Pancreas (tissue), 10 donors: ENCODE results near the gene YPEL5. TPM values are rescaled to one million over a fixed set of nuclear protein-coding genes. Genes with fewer than 3 reads are reported as not detected.

Experiments used
- ATAC-seq, 4 donors: fragments of 200-7000 bp; cut with Tn5 transposase; one replicate each; pipeline versions ENCODE4 v1.8.0 to v1.9.1; 2020; ENCODE audit warnings: mild to moderate bottlenecking in 4 of 4, moderate library complexity in 4 of 4
- DNase-seq, 6 donors: peaks; one replicate each; pipeline ENCODE4 v3.0.0-alpha.2; 2020
- FAIRE-seq: peaks from 2 replicates; lab custom pipeline; 2012; peaks lifted over from hg19 to GRCh38; lab: Jason Lieb, UNC
- H3K27ac ChIP-seq, 4 donors: fragments of 200-600 bp; sonication (generic); 1 replicate in 3 of 4; 2 replicates in 1 of 4; pipeline versions ENCODE4 v1.5.0 to v1.8.0; 2020
- H3K27me3 ChIP-seq, 4 donors: fragments of 200-600 bp; one replicate each; pipeline ENCODE4 v1.8.0; 2021
- H3K36me3 ChIP-seq, 3 donors: fragments of 200-600 bp; sonication (generic) in 1 of 3; one replicate each; pipeline versions ENCODE4 v1.5.0 to v1.8.0; 2020 to 2021
- H3K4me1 ChIP-seq, 3 donors: fragments of 200-600 bp; one replicate each; pipeline ENCODE4 v1.8.0; 2021
- H3K4me3 ChIP-seq, 4 donors: fragments of 200-600 bp; sonication (generic) in 2 of 4; one replicate each; pipeline versions ENCODE4 v1.5.0 to v1.8.0; 2020 to 2021
- H3K9me3 ChIP-seq, 4 donors: fragments of 200-600 bp; one replicate each; pipeline ENCODE4 v1.8.0; 2021
- CTCF ChIP-seq, 4 donors: fragments of 200-600 bp; sonication (generic) in 3 of 4; IDR thresholded peaks; one replicate each; pipeline versions ENCODE4 v1.5.0 to v1.8.0; 2021; ENCODE audit warnings: antibody characterized with exemption in 4 of 4
- WGBS, 2 donors: extraction: QIAGEN DNeasy Blood & Tissue Kit; methylation state at CpG; one replicate each; pipeline ENCODE4 v1.1.7; 2013; 5-methylcytosine and 5-hydroxymethylcytosine counted together
- intact Hi-C, 3 donors: fragments of 100-400 bp; cut with DNase I; formaldehyde crosslinking; loops; one replicate each; pipeline versions ENCODE4 v1.11.1 to v1.14.2; 2022
- polyA plus RNA-seq, 2 donors: library from polyadenylated mRNA; stranded (reverse); fragments of 200-250 nt; gene quantifications; one replicate each; pipeline ENCODE4 v1.2.3, GENCODE V29; 2013
- total RNA-seq, 6 donors: library from RNA; stranded (reverse); fragmentation: NEBNext Ultra II Directional in 4 of 6; extraction: Animal tissue kit (Norgen Biotek cat#: 25700) in 4 of 6; gene quantifications; one replicate each; pipeline versions ENCODE4 v1.2.1 to v1.2.4, GENCODE V29; 2021 to 2023
- donor health status: healthy with polysubstance abuse.
- donor health status: DM: no; HTN: no; CAD: no; lungs with moderate emphysema.
- donor health status: DM: no; HTN: no; CAD: no.
- donor health status: control.
- donor health status: control.
- donor health status: Bipolar disorder and iron deficiency.
- donor health status: DM: yes; HTN: yes; CAD: no.
- donor health status: DM: no; HTN: no; CAD: no.
- donor health status: DM: no; HTN: no; CAD: no.
- donor health status: DM: yes; HTN: yes; CAD: no.

The YPEL5 gene
- total and polyA plus RNA-seq, 8 donors: 20.6 to 53.2 (median 27.1) TPM

GRCh38 chr2:30155889-30156658 lies 9.3 kb downstream of the YPEL5 start:
- Histone ChIP-seq H3K4me1 (peaks cover 5 to 36% (median 27%) of the 10 kb centered on the region in 3 donors), H3K9me3 (no peaks in the 10 kb centered on the region), H3K27ac (peak overlapping the region in 2 of 4 donors; percentile 6 to 48), H3K36me3 (peaks cover 3 to 29% (median 12%) of the 10 kb centered on the region in 3 donors), H3K4me3 (no peak overlapping the region), H3K27me3 (no peaks in the 10 kb centered on the region)
- no peak for TF ChIP-seq CTCF (IDR thresholded peaks at IDR 0.05)
- intact Hi-C loops: no loop called here
- FAIRE-seq (peak; percentile 53), ATAC-seq (peak; percentile 81 to 92 (median 86)), DNase-seq (no peak)
- 18 to 22% methylated on average over 3 of the region's 3 CpGs for WGBS, 2 donors

GRCh38 chr2:30157616-30158015 lies 10.8 kb downstream of the YPEL5 start:
- TF ChIP-seq CTCF (IDR thresholded peaks at IDR 0.05): no peak
- FAIRE-seq (no peak), ATAC-seq (no peak), DNase-seq (no peak)
- intact Hi-C loops: no loop called here
- Histone ChIP-seq H3K4me3 (no peak overlapping the region), H3K4me1 (peaks cover 5 to 34% (median 23%) of the 10 kb centered on the region in 3 donors), H3K9me3 (no peaks in the 10 kb centered on the region), H3K27me3 (no peaks in the 10 kb centered on the region), H3K36me3 (peaks cover 3 to 29% (median 12%) of the 10 kb centered on the region in 3 donors), H3K27ac (no peak overlapping the region)
- WGBS, 2 donors: 87 to 91% methylated on average over 4 of the region's 4 CpGs

- no peak for TF ChIP-seq CTCF (IDR thresholded peaks at IDR 0.05)
- FAIRE-seq: no peak
- DNase-seq: no peak
- Histone ChIP-seq H3K36me3 (peaks cover 3 to 29% (median 12%) of the 10 kb centered on the region in 3 donors), H3K9me3 (no peaks in the 10 kb centered on the region), H3K4me3 (no peak overlapping the region), H3K27me3 (no peaks in the 10 kb centered on the region), H3K4me1 (peaks cover 5 to 20% (median 19%) of the 10 kb centered on the region in 3 donors), H3K27ac (no peak overlapping the region)
- 73 to 75% methylated on average over 2 of the region's 2 CpGs for WGBS, 2 donors
- no peak for ATAC-seq
- intact Hi-C loops: loop anchor here in 1 of 3 donors (10.0 kb wide), 1 partner anchor 545 kb away; no protein-coding TSS in a partner anchor
These were observed 13.0 kb downstream of the YPEL5 start for GRCh38 chr2:30159766-30160165.

- 74 to 75% methylated on average over 7 of the region's 7 CpGs for WGBS, 2 donors
- no peak for DNase-seq
- Histone ChIP-seq H3K4me1 (peaks cover 0 to 3% (median 0%) of the 10 kb centered on the region in 3 donors), H3K4me3 (no peak overlapping the region), H3K27me3 (no peaks in the 10 kb centered on the region), H3K27ac (no peak overlapping the region), H3K36me3 (peaks cover 3 to 24% (median 12%) of the 10 kb centered on the region in 3 donors), H3K9me3 (no peaks in the 10 kb centered on the region)
- intact Hi-C loops: loop anchor here in 1 of 3 donors (10.0 kb wide), 1 partner anchor 543 kb away; no protein-coding TSS in a partner anchor
- ATAC-seq: no peak
- TF ChIP-seq CTCF (IDR thresholded peaks at IDR 0.05): no peak
- FAIRE-seq: no peak
These were observed 15.3 kb downstream of the YPEL5 start for GRCh38 chr2:30161929-30162706.
